HG03108 (cell line): Measurements from ENCODE around the gene HMG20B.

ENCODE experiments used
- ATAC-seq: cut with Tn5 transposase; IDR thresholded peaks from one replicate; pipeline ENCODE4 v1.9.1; 2021; ENCODE audit warnings: moderate library complexity; ENCODE audit not compliant: unreplicated experiment

The HMG20B gene

GRCh38 chr19:3618811-3619630 lies 46.3 kb downstream of the HMG20B start:
- no peak for ATAC-seq

- ATAC-seq = no peak
Measured at GRCh38 chr19:3619631-3620012, 46.9 kb downstream of the HMG20B start.

- ATAC-seq = no peak
Measured at GRCh38 chr19:3620145-3620816, 47.5 kb downstream of the HMG20B start.

GRCh38 chr19:3620817-3621547 lies 48.2 kb downstream of the HMG20B start:
- ATAC-seq = no peak

- ATAC-seq = no peak
Measured at GRCh38 chr19:3621689-3622088, 48.9 kb downstream of the HMG20B start.

- ATAC-seq = no peak
Measured at GRCh38 chr19:3622224-3622623, 49.5 kb downstream of the HMG20B start.

- ATAC-seq = no peak
Measured at GRCh38 chr19:3623716-3624115, 51.0 kb downstream of the HMG20B start.

GRCh38 chr19:3625996-3626472 lies 53.3 kb downstream of the HMG20B start:
- no peak for ATAC-seq

- ATAC-seq = peak; percentile 87
Measured at GRCh38 chr19:3626473-3627350, 54.0 kb downstream of the HMG20B start, which contains the start of gene CACTIN. Gene CACTIN (minus strand): TSS chr19:3626790. CDS start chr19:3626762, 28 bp downstream.

GRCh38 chr19:3627351-3627723 lies 54.6 kb downstream of the HMG20B start:
- ATAC-seq = no peak
